ENCODE measurements around the gene COBL.

GRCh38 chr7:51325908-51326307 lies 9.3 kb upstream of the COBL start:
- TF ChIP-seq POLR2A (IDR thresholded peaks at IDR 0.05; ENCODE audit: low read depth, low read length) (no peak), MAZ (IDR thresholded peaks at IDR 0.05; ENCODE audit: borderline replicate concordance, low read depth, low read length) (no peak), CTCF (conservative IDR thresholded peaks at IDR 0.05; ENCODE audit: low read depth, low read length) (no peak), CHD1 (IDR thresholded peaks at IDR 0.05; ENCODE audit: low read depth, low read length) (no peak), USF2 (IDR thresholded peaks at IDR 0.05; ENCODE audit: low read depth, low read length) (no peak)

Measured in IMR-90 (cell line).